SK-N-SH (cell line): ENCODE data around the gene HOXC6. TPM values are rescaled to one million over a fixed set of nuclear protein-coding genes. Genes with fewer than 3 reads are reported as not detected.

ENCODE experiments used
- CTCF ChIA-PET: fragments of 300-600, 350-600 bp; formaldehyde crosslinking; extraction: SDS; loops from one replicate; lab custom pipeline; 2021; lab: Yijun Ruan, JAX
- POLR2A ChIA-PET: fragments of 350-600 bp; sonication (Branson Sonifier 250); formaldehyde crosslinking; extraction: SDS; loops from one replicate; lab custom pipeline; 2020; ENCODE audit warnings: antibody characterized with exemption, inconsistent platforms; lab: Yijun Ruan, JAX
- DNase-seq: peaks from one replicate; pipeline ENCODE4 v3.0.0; 2012
- H2AFZ ChIP-seq: fragments of 200-600 bp; sonication (generic); 2 replicates; pipeline ENCODE4 v1.8.1; 2016; ENCODE audit warnings: antibody characterized with exemption, mild to moderate bottlenecking, low read depth
- H3F3A ChIP-seq: fragments of 200-600 bp; sonication (generic); replicated peaks from 2 replicates; pipeline ENCODE3; 2016; ENCODE audit warnings: antibody characterized with exemption, mild to moderate bottlenecking; ENCODE audit not compliant: insufficient read depth
- H3K27ac ChIP-seq, 2 experiments: fragments of 200-500 bp in 1 of 2; fragments of 200-600 bp in 1 of 2; sonication (Bioruptor generic) in 1 of 2; sonication (generic), shearing (Covaris generic) in 1 of 2; 2 replicates each; pipeline versions ENCODE4 v1.5.1 to v1.6.1; 2014 to 2016; ENCODE audit warnings: low read depth in 2 of 2, inconsistent platforms in 1 of 2, low read length in 1 of 2, mild to moderate bottlenecking in 1 of 2, mixed read lengths in 1 of 2
- H3K27me3 ChIP-seq: fragments of 200-600 bp; sonication (generic), shearing (Covaris generic); 2 replicates; pipeline ENCODE4 v1.6.1; 2016; ENCODE audit warnings: mixed run types; ENCODE audit not compliant: insufficient read depth
- H3K36me3 ChIP-seq, 2 experiments: fragments of 200-500 bp in 1 of 2; fragments of 200-600 bp in 1 of 2; sonication (Bioruptor generic) in 1 of 2; sonication (generic) in 1 of 2; replicated peaks in 1 of 2; 2 replicates each; pipeline versions ENCODE3 to v1.5.1; 2014 to 2016; ENCODE audit warnings: low read length in 1 of 2, mild to moderate bottlenecking in 1 of 2; ENCODE audit not compliant: insufficient read depth in 2 of 2, control insufficient read depth in 1 of 2
- H3K4me1 ChIP-seq, 2 experiments: fragments of 200-500 bp in 1 of 2; fragments of 200-600 bp in 1 of 2; sonication (Bioruptor generic) in 1 of 2; sonication (generic), shearing (Covaris generic) in 1 of 2; 2 replicates each; pipeline versions ENCODE4 v1.5.1 to v1.6.1; 2014 to 2016; ENCODE audit warnings: low read depth in 1 of 2, low read length in 1 of 2, mixed run types in 1 of 2; ENCODE audit not compliant: insufficient read depth in 2 of 2, control insufficient read depth in 1 of 2
- H3K4me2 ChIP-seq: fragments of 200-600 bp; sonication (generic), shearing (Covaris generic); 2 replicates; pipeline ENCODE4 v1.6.1; 2017; ENCODE audit warnings: mixed run types
- H3K4me3 ChIP-seq, 2 experiments: fragments of 200-500 bp in 1 of 2; fragments of 200-600 bp in 1 of 2; sonication (Bioruptor generic) in 1 of 2; sonication (generic), shearing (Covaris generic) in 1 of 2; 2 replicates each; pipeline versions ENCODE4 v1.5.1 to v1.8.1; 2014 to 2016; ENCODE audit warnings: low read depth in 2 of 2, inconsistent platforms in 1 of 2, low read length in 1 of 2, mild to moderate bottlenecking in 1 of 2, mixed read lengths in 1 of 2, moderate library complexity in 1 of 2
- H3K79me2 ChIP-seq: fragments of 200-600 bp; sonication (generic); 2 replicates; pipeline ENCODE4 v1.8.1; 2017; ENCODE audit warnings: mild to moderate bottlenecking; ENCODE audit not compliant: insufficient read depth
- H3K9ac ChIP-seq: fragments of 200-600 bp; sonication (generic); 2 replicates; pipeline ENCODE4 v1.6.1; 2017; ENCODE audit warnings: mixed run types
- H3K9me2 ChIP-seq: fragments of 200-600 bp; sonication (generic); 2 replicates; pipeline ENCODE4 v1.6.1; 2017; ENCODE audit warnings: mixed run types
- H3K9me3 ChIP-seq: fragments of 200-600 bp; sonication (generic); 2 replicates; pipeline ENCODE4 v1.6.1; 2017; ENCODE audit warnings: mixed run types, mild to moderate bottlenecking, moderate library complexity
- H4K20me1 ChIP-seq: fragments of 200-600 bp; sonication (generic); 2 replicates; pipeline ENCODE4 v1.6.1; 2017; ENCODE audit warnings: mild to moderate bottlenecking, mixed run types; ENCODE audit not compliant: insufficient read depth
- CHD2 ChIP-seq: fragments of 150-350 bp; IDR thresholded peaks from 2 replicates; pipeline ENCODE4 v1.6.1; 2018; ENCODE audit warnings: low read length; ENCODE audit not compliant: partially characterized antibody
- EZH2phosphoT487 ChIP-seq: fragments of 200-600 bp; sonication (generic); IDR thresholded peaks from 2 replicates; pipeline ENCODE4 v1.6.1; 2017; ENCODE audit warnings: low read depth, mixed run types, mild to moderate bottlenecking, antibody characterized with exemption, moderate library complexity, borderline replicate concordance
- FOSL2 ChIP-seq: IDR thresholded peaks from 2 replicates; pipeline ENCODE4 v1.4.0; 2012; ENCODE audit warnings: low read depth, mild to moderate bottlenecking, moderate library complexity, borderline replicate concordance
- GABPA ChIP-seq: IDR thresholded peaks from 2 replicates; pipeline ENCODE4 v1.4.0; 2012; ENCODE audit warnings: low read depth, mild to moderate bottlenecking
- GATA2 ChIP-seq: sonication (generic); formaldehyde crosslinking; IDR thresholded peaks from 2 replicates; pipeline ENCODE4 v1.5.0; 2020; ENCODE audit warnings: mild to moderate bottlenecking, missing genetic modification reagents
- JUND ChIP-seq: IDR thresholded peaks from 2 replicates; pipeline ENCODE4 v1.4.0; 2012
- MXI1 ChIP-seq: IDR thresholded peaks from 2 replicates; pipeline ENCODE4 v1.6.1; 2012; ENCODE audit warnings: mild to moderate bottlenecking, low read depth, low read length, improper control_type of control experiment
- RAD21 ChIP-seq: IDR thresholded peaks from 2 replicates; pipeline ENCODE4 v1.6.1; 2012; ENCODE audit warnings: mild to moderate bottlenecking, low read length
- RCOR1 ChIP-seq: fragments of 150-350 bp; IDR thresholded peaks from 2 replicates; pipeline ENCODE4 v1.6.1; 2017; ENCODE audit warnings: antibody characterized with exemption, low read length
- SIN3A ChIP-seq: IDR thresholded peaks from 2 replicates; pipeline ENCODE4 v1.6.1; 2012; ENCODE audit warnings: low read depth, mild to moderate bottlenecking, low read length, moderate library complexity, borderline replicate concordance
- USF2 ChIP-seq: fragments of 150-350 bp; IDR thresholded peaks from 2 replicates; pipeline ENCODE4 v1.6.1; 2017; ENCODE audit warnings: antibody characterized with exemption, low read length, low read depth, borderline replicate concordance
- WGBS: methylation state at CpG from one replicate; pipeline ENCODE4 v1.1.6; 2017; ENCODE audit warnings: low lambda C conversion rate; 5-methylcytosine and 5-hydroxymethylcytosine counted together
- polyA plus RNA-seq, 3 experiments: library from polyadenylated mRNA; depleted of rRNA; stranded (reverse); fragments of >200 nt; gene quantifications; 2 replicates each; pipeline ENCODE4 v1.2.3, GENCODE V29; 2012
- TF ChIP-seq, protein P1 (sequence below): IDR thresholded peaks from 2 replicates; pipeline ENCODE4; 2012
- TF ChIP-seq, protein P2 (sequence below): IDR thresholded peaks from 2 replicates; pipeline ENCODE4 v1.4.0; 2012; ENCODE audit warnings: low read depth, borderline replicate concordance
- TF ChIP-seq, protein P3 (sequence below): IDR thresholded peaks from 2 replicates; pipeline ENCODE4 v1.4.0; 2012; ENCODE audit warnings: low read depth, borderline replicate concordance

Gene HOXC6
- polyA plus RNA-seq, 1 of the 3 experiments (the other 2 are of a cell fraction) = 9.1 TPM

- no peak for TF ChIP-seq GATA2 (CRISPR knock-in tag)
- TF ChIP-seq, protein P1, sequence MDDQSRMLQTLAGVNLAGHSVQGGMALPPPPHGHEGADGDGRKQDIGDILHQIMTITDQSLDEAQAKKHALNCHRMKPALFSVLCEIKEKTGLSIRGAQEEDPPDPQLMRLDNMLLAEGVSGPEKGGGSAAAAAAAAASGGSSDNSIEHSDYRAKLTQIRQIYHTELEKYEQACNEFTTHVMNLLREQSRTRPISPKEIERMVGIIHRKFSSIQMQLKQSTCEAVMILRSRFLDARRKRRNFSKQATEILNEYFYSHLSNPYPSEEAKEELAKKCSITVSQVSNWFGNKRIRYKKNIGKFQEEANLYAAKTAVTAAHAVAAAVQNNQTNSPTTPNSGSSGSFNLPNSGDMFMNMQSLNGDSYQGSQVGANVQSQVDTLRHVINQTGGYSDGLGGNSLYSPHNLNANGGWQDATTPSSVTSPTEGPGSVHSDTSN = no peak
- TF ChIP-seq, protein P2, sequence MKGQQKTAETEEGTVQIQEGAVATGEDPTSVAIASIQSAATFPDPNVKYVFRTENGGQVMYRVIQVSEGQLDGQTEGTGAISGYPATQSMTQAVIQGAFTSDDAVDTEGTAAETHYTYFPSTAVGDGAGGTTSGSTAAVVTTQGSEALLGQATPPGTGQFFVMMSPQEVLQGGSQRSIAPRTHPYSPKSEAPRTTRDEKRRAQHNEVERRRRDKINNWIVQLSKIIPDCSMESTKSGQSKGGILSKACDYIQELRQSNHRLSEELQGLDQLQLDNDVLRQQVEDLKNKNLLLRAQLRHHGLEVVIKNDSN = no peak
These were observed 34.3 kb upstream of the HOXC6 start (continued) for GRCh38 chr12:53994009-53994263.

DNA sequence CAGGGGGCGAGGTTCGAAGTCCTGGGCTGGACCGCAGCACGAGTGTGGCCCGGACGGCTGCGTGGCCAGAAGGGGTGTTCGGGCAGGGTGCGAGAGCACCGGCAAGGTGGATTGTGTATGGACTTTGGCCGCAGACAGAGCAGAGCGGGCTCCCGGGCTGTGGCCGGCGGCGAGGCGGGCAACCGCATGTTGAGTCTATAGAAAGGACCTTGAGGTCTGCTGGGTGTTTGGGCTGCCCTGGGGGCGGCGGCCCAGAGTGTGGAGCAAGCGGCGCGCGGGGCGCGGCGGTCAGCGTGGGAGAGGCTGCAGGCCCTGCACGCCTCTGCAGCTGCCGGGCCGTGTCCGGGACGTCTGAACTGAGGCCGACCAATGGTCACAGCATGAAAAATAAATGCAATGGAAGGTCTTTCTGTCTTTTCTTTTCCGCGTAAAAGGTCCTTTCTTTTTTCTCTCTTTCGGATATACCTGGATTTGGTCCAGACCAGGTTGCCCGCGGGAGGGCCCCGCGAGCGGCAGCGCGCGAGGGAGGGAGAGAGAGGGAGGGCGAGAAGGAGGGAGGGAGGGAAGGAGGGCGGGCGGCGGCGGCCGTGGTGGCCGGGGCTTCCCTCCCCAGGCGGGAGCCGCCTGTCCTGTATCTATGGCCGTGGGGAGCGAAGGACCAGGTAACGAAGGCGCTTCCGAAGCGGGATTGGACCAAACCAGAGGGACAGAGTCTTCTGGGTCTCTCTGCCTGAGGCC is 33.8 kb upstream of the HOXC6 start:
- Histone ChIP-seq H3K27ac (no peak overlapping the region), H3K9me2 (no peaks in the 10 kb centered on the region), H3K4me3 (no peak overlapping the region; a peak in 1 of 4 replicates), H3K4me2 (peak overlapping the region; percentile 33; the same call in 1 of the 2 replicates), H3K9me3 (no peaks in the 10 kb centered on the region), H3K27me3 (peaks cover 81% of the 10 kb centered on the region), H3K79me2 (no peaks in the 10 kb centered on the region), H3K4me1 (peaks cover 0 to 9% of the 10 kb centered on the region in 2 experiments; a peak in 2 of 4 replicates), H4K20me1 (no peaks in the 10 kb centered on the region), H2AFZ (no peak overlapping the region), H3K9ac (no peak overlapping the region), H3K36me3 (no peaks in the 10 kb centered on the region), H3F3A (peaks cover 5% of the 10 kb centered on the region)
- DNase-seq = peak; percentile 55
- ChIA-PET CTCF (interaction anchor here (12.5 to 24.5 kb wide), 4 partner anchors 8 to 220 kb away, joined by 188 to 568 read pairs (median 203); partner anchors contain the start of genes HOXC10 and SMUG1), POLR2A (interaction anchor here (0.6 kb wide), 1 partner anchor 321 kb away, joined by 5 read pairs; no protein-coding TSS in a partner anchor)
- TF ChIP-seq, protein P2 = no peak
- TF ChIP-seq, protein P3, sequence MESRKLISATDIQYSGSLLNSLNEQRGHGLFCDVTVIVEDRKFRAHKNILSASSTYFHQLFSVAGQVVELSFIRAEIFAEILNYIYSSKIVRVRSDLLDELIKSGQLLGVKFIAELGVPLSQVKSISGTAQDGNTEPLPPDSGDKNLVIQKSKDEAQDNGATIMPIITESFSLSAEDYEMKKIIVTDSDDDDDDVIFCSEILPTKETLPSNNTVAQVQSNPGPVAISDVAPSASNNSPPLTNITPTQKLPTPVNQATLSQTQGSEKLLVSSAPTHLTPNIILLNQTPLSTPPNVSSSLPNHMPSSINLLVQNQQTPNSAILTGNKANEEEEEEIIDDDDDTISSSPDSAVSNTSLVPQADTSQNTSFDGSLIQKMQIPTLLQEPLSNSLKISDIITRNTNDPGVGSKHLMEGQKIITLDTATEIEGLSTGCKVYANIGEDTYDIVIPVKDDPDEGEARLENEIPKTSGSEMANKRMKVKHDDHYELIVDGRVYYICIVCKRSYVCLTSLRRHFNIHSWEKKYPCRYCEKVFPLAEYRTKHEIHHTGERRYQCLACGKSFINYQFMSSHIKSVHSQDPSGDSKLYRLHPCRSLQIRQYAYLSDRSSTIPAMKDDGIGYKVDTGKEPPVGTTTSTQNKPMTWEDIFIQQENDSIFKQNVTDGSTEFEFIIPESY = no peak
- TF ChIP-seq, protein P1 = no peak
- TF ChIP-seq SIN3A = no peak
- 44% methylated on average over 41 of the region's 60 CpGs for WGBS

DNA sequence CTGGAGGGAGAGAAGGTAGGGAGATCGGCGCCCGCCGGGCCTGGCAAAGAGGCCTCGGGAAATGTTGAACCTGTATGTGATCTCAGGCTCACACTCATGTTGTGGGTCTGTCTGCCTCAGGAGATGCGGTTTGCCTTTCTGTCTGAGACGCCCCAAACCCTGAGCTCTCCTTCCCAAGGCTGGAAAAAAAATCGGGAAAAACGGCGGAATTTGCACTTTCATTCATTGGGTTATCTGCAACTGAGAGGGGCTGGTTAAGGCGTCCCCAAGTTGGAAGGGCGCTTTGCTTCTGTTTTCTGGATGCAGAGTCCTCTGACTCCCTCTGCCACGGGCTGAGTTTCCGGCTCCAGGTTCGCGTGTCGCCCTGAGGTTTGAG is 33.2 kb upstream of the HOXC6 start:
- H3K4me1 ChIP-seq = peaks cover 0 to 9% of the 10 kb centered on the region in 2 experiments; a peak in 2 of 4 replicates
- no peaks in the 10 kb centered on the region for H3K79me2 ChIP-seq
- no peak for DNase-seq
- H3K4me2 ChIP-seq = no peak overlapping the region
- H3K27ac ChIP-seq = no peak overlapping the region
- WGBS = 54% methylated on average over 17 of the region's 17 CpGs
- POLR2A ChIA-PET = no interaction called here
- no peak overlapping the region; a peak in 1 of 4 replicates for H3K4me3 ChIP-seq
- no peak overlapping the region for H3K9ac ChIP-seq
- no peaks in the 10 kb centered on the region for H4K20me1 ChIP-seq
- H3K36me3 ChIP-seq = no peaks in the 10 kb centered on the region
- H3K27me3 ChIP-seq = peaks cover 75% of the 10 kb centered on the region
- no peaks in the 10 kb centered on the region for H3K9me3 ChIP-seq
- H3K9me2 ChIP-seq = no peaks in the 10 kb centered on the region
- H3F3A ChIP-seq = peaks cover 5% of the 10 kb centered on the region
- TF ChIP-seq JUND (no peak), RAD21 (no peak), MXI1 (no peak), SIN3A (no peak), CHD2 (no peak), RCOR1 (no peak), EZH2phosphoT487 (no peak), GABPA (no peak), FOSL2 (no peak), GATA2 (CRISPR knock-in tag) (no peak), USF2 (no peak)
- TF ChIP-seq, all 33 proteins: peak for 0
- CTCF ChIA-PET = interaction anchor here (12.5 to 24.5 kb wide), 4 partner anchors 9 to 220 kb away, joined by 188 to 568 read pairs (median 203); partner anchors contain the start of genes HOXC10 and SMUG1
- no peak overlapping the region for H2AFZ ChIP-seq
